HEK293 (cell line): Measurements from ENCODE around the gene MALRD1.

Experiments
- CTCF ChIA-PET: fragments of 350-600 bp; formaldehyde crosslinking; extraction: SDS; loops from one replicate; lab custom pipeline; 2021; ENCODE audit warnings: antibody characterized with exemption; lab: Yijun Ruan, JAX
- POLR2A ChIA-PET: fragments of 300-600 bp; formaldehyde crosslinking; extraction: SDS; loops from one replicate; lab custom pipeline; 2020; ENCODE audit warnings: antibody characterized with exemption, inconsistent platforms; lab: Yijun Ruan, JAX
- H3K27ac ChIP-seq: fragments of 200-500 bp; sonication (Bioruptor generic); 2 replicates; pipeline ENCODE4 v1.5.1; 2014; ENCODE audit warnings: low read depth, low read length, control low read depth, inconsistent platforms; ENCODE audit errors: extremely low read depth
- H3K36me3 ChIP-seq, 2 experiments: fragments of 200-500 bp in 1 of 2; sonication (Bioruptor generic) in 1 of 2; 1 replicate in 1 of 2; 2 replicates in 1 of 2; pipeline ENCODE4 v1.5.1; 2014 to 2017; ENCODE audit warnings: inconsistent platforms in 2 of 2, low read length in 2 of 2; ENCODE audit not compliant: control insufficient read depth in 2 of 2, insufficient read depth in 1 of 2
- H3K4me1 ChIP-seq: fragments of 200-500 bp; sonication (Bioruptor generic); 2 replicates; pipeline ENCODE4 v1.5.1; 2014; ENCODE audit warnings: mild to moderate bottlenecking, low read length, inconsistent platforms; ENCODE audit not compliant: control insufficient read depth, insufficient read depth
- H3K4me3 ChIP-seq: 2 replicates; pipeline ENCODE4 v1.5.1; 2011; ENCODE audit warnings: low read depth, mild to moderate bottlenecking, control low read depth, low read length, moderate library complexity
- H3K9me3 ChIP-seq: fragments of 200-500 bp; sonication (Bioruptor generic); 2 replicates; pipeline ENCODE4 v1.5.1; 2014; ENCODE audit warnings: low read depth, low read length, inconsistent platforms; ENCODE audit not compliant: control insufficient read depth, insufficient read depth
- GLI2 ChIP-seq: fragments of 450-650 bp; formaldehyde crosslinking; IDR thresholded peaks from 2 replicates; pipeline ENCODE4; 2017; ENCODE audit warnings: missing biosample characterization, missing genetic modification characterization, low read depth, borderline replicate concordance
- GLIS1 ChIP-seq: fragments of 450-650 bp; formaldehyde crosslinking; IDR thresholded peaks from 2 replicates; pipeline ENCODE4 v1.5.1; 2016; ENCODE audit warnings: missing biosample characterization, missing genetic modification characterization
- GLIS2 ChIP-seq: fragments of 450-650 bp; formaldehyde crosslinking; IDR thresholded peaks from 2 replicates; pipeline ENCODE4 v1.5.1; 2016; ENCODE audit warnings: missing biosample characterization, missing genetic modification characterization
- HOXD13 ChIP-seq: sonication (generic); formaldehyde crosslinking; IDR thresholded peaks from 2 replicates; pipeline ENCODE4 v1.8.0; 2022; ENCODE audit warnings: missing genetic modification reagents, borderline replicate concordance
- KLF16 ChIP-seq: fragments of 450-650 bp; formaldehyde crosslinking; IDR thresholded peaks from 2 replicates; pipeline ENCODE4 v1.5.1; 2017; ENCODE audit warnings: missing biosample characterization, missing genetic modification characterization
- TCF7L2 ChIP-seq: IDR thresholded peaks from 2 replicates; pipeline ENCODE4 v1.6.1; 2011; ENCODE audit warnings: low read depth, mild to moderate bottlenecking, inconsistent platforms, low read length, moderate library complexity, borderline replicate concordance
- ZBTB1 ChIP-seq: fragments of 450-650 bp; formaldehyde crosslinking; IDR thresholded peaks from 2 replicates; pipeline ENCODE4 v1.5.1; 2016; ENCODE audit warnings: missing biosample characterization, missing genetic modification characterization
- ZFHX2 ChIP-seq: fragments of 450-650 bp; formaldehyde crosslinking; conservative IDR thresholded peaks from 2 replicates; pipeline ENCODE4 v1.5.1; 2016; ENCODE audit warnings: missing biosample characterization, missing genetic modification characterization
- ZNF112 ChIP-seq: fragments of 450-650 bp; formaldehyde crosslinking; IDR thresholded peaks from 2 replicates; pipeline ENCODE4 v1.5.0; 2017; ENCODE audit warnings: missing biosample characterization, missing genetic modification characterization
- ZNF175 ChIP-seq: fragments of 450-650 bp; formaldehyde crosslinking; IDR thresholded peaks from 2 replicates; pipeline ENCODE4 v1.5.1; 2016; ENCODE audit warnings: missing biosample characterization, missing genetic modification characterization
- ZNF202 ChIP-seq: fragments of 450-650 bp; formaldehyde crosslinking; IDR thresholded peaks from 2 replicates; pipeline ENCODE4 v1.5.1; 2016; ENCODE audit warnings: missing biosample characterization, missing genetic modification characterization, borderline replicate concordance
- ZNF221 ChIP-seq: fragments of 450-650 bp; formaldehyde crosslinking; IDR thresholded peaks from 2 replicates; pipeline ENCODE4 v1.5.1; 2017; ENCODE audit warnings: missing biosample characterization, missing genetic modification characterization, borderline replicate concordance
- ZNF324 ChIP-seq: fragments of 450-650 bp; formaldehyde crosslinking; IDR thresholded peaks from 2 replicates; pipeline ENCODE4 v1.5.1; 2016; ENCODE audit warnings: missing biosample characterization, missing genetic modification characterization
- ZNF510 ChIP-seq: fragments of 450-650 bp; formaldehyde crosslinking; IDR thresholded peaks from 2 replicates; pipeline ENCODE4 v1.5.1; 2018; ENCODE audit warnings: mild to moderate bottlenecking, missing genetic modification characterization, missing biosample characterization; ENCODE audit not compliant: insufficient replicate concordance
- ZNF571 ChIP-seq: fragments of 450-650 bp; formaldehyde crosslinking; IDR thresholded peaks from 2 replicates; pipeline ENCODE4 v1.5.0; 2017; ENCODE audit warnings: missing biosample characterization, missing genetic modification characterization
- ZNF610 ChIP-seq: fragments of 450-650 bp; formaldehyde crosslinking; IDR thresholded peaks from 2 replicates; pipeline ENCODE4 v1.5.1; 2016; ENCODE audit warnings: missing biosample characterization, missing genetic modification characterization, borderline replicate concordance
- ZNF623 ChIP-seq: fragments of 450-650 bp; formaldehyde crosslinking; IDR thresholded peaks from 2 replicates; pipeline ENCODE4 v1.5.1; 2016; ENCODE audit warnings: missing biosample characterization, missing genetic modification characterization
- ZSCAN16 ChIP-seq: fragments of 450-650 bp; formaldehyde crosslinking; IDR thresholded peaks from 2 replicates; pipeline ENCODE4 v1.5.1; 2016; ENCODE audit warnings: missing biosample characterization, missing genetic modification characterization
- ZSCAN23 ChIP-seq: fragments of 450-650 bp; formaldehyde crosslinking; IDR thresholded peaks from 2 replicates; pipeline ENCODE4 v1.5.1; 2016; ENCODE audit warnings: missing biosample characterization, missing genetic modification characterization
- TF ChIP-seq, protein P1 (sequence below): fragments of 450-650 bp; formaldehyde crosslinking; IDR thresholded peaks from 2 replicates; pipeline ENCODE4 v1.5.1; 2017; ENCODE audit warnings: missing biosample characterization, missing genetic modification characterization
- TF ChIP-seq, protein P2 (sequence below): fragments of 450-650 bp; formaldehyde crosslinking; IDR thresholded peaks from 2 replicates; pipeline ENCODE4 v1.5.1; 2017; ENCODE audit warnings: missing biosample characterization, mild to moderate bottlenecking, missing genetic modification characterization, moderate library complexity

The MALRD1 gene

DNA sequence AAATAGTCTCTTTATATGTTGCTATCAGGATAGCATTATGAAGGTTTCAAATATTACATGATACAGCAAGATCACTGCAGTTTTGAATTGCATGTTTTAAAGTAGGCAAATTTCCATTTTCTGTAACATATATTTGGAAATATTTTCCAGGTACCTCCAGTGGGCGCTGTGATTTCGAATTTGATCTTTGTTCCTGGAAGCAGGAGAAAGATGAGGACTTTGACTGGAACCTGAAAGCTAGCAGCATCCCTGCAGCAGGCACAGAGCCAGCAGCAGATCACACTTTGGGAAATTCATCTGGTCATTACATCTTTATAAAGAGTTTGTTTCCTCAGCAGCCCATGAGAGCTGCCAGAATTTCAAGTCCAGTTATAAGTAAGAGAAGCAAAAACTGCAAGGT lies 299.0 kb downstream of the MALRD1 start:
- ChIA-PET CTCF (interaction anchor here (0.6 to 1.6 kb wide), 4 partner anchors 10 to 716 kb away, joined by 3 to 5 read pairs (median 3); no protein-coding TSS in a partner anchor), POLR2A (no interaction called here)
- H3K27ac ChIP-seq: no peak overlapping the region
- TF ChIP-seq GLIS1 (no peak), ZNF221 (no peak), ZSCAN23 (tag by site-specific recombination) (no peak)
- H3K4me1 ChIP-seq: no peaks in the 10 kb centered on the region
- H3K4me3 ChIP-seq: no peak overlapping the region
- H3K9me3 ChIP-seq: no peaks in the 10 kb centered on the region
- no peaks in the 10 kb centered on the region for H3K36me3 ChIP-seq

DNA sequence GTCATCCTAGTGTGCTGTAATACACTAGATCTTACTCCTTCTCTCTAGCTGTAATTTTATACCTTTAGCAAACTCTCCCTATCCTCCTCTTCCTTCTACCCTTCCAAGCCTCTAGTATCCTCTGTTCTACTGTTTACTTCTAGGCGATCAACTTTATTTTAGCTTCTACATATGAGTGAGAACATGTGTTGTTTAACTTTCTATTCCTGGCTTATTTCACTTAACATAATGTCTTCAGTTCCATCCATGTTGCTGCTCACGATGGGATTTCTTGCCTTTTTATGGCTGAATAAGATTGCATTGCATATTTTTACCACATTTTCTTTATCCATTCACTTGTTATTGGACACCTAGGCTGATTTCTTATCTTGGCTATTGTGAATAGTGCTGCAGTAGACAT lies 318.6 kb downstream of the MALRD1 start:
- H3K36me3 ChIP-seq: no peaks in the 10 kb centered on the region
- no peak overlapping the region for H3K27ac ChIP-seq
- ChIA-PET CTCF (no interaction called here), POLR2A (no interaction called here)
- TF ChIP-seq HOXD13 (CRISPR knock-in tag): no peak
- no peaks in the 10 kb centered on the region for H3K4me1 ChIP-seq
- H3K4me3 ChIP-seq: no peak overlapping the region
- no peaks in the 10 kb centered on the region for H3K9me3 ChIP-seq

DNA sequence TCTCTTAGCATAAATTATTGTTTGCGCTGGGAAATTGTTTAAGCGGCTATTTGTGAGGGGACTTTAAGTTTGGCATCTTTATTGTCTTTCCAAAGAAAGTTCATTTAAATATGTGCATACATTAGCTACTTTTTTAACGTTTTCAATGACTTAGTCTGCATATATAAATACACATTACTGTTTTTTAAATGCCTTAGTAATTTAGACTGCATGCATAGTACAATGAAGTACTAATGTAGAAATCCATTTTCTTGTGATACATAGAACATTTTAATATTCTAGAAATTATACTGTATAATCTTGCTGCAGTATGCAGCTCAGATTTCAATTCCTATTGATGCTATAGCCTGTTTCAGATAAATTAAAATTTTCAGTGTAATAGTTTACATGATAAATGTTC lies 325.4 kb downstream of the MALRD1 start:
- Histone ChIP-seq H3K4me3 (no peak overlapping the region), H3K9me3 (no peaks in the 10 kb centered on the region), H3K4me1 (no peaks in the 10 kb centered on the region), H3K27ac (no peak overlapping the region), H3K36me3 (no peaks in the 10 kb centered on the region)
- CTCF ChIA-PET: no interaction called here
- POLR2A ChIA-PET: no interaction called here
- TF ChIP-seq TCF7L2 (no peak), ZFHX2 (tag by site-specific recombination) (no peak), ZNF610 (tag by site-specific recombination) (no peak), ZNF571 (no peak)

DNA sequence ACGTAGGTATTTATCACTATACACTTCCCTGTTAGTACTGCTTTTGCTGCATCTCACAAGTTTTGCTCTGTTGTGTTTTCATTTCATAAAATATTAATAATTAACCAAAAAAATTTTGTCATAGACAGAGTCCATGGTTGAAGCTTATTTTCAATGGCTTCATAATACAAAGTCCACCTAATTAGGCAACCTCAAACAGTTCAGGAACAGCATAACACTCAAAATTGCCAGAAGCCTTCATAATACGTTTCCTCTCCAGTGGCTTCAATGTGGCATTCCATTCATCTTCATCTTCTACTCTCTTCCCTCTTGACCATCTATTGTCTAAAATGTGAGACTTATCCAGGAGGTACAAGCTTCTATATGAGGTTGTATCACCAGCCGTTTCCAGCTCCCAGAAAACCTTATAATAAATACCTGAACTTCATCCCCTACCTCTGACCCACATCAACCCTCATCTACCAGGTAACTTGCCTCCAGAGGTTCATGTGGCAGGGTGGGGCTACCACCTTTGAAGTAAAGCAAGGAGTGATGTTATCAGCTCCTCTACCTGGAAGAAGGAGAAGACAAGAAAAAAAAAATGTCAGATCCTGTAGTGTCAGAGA lies 337.3 kb downstream of the MALRD1 start:
- TF ChIP-seq ZBTB1 (tag by site-specific recombination) (no peak), KLF16 (tag by site-specific recombination) (no peak), GLI2 (tag by site-specific recombination) (no peak), ZNF202 (tag by site-specific recombination) (no peak), ZNF623 (tag by site-specific recombination) (no peak), ZNF324 (tag by site-specific recombination) (no peak), ZNF510 (tag by site-specific recombination) (no peak), ZNF175 (tag by site-specific recombination) (no peak), ZNF112 (tag by site-specific recombination) (no peak), GLIS2 (tag by site-specific recombination) (no peak), ZSCAN16 (tag by site-specific recombination) (no peak)
- TF ChIP-seq, protein P1, sequence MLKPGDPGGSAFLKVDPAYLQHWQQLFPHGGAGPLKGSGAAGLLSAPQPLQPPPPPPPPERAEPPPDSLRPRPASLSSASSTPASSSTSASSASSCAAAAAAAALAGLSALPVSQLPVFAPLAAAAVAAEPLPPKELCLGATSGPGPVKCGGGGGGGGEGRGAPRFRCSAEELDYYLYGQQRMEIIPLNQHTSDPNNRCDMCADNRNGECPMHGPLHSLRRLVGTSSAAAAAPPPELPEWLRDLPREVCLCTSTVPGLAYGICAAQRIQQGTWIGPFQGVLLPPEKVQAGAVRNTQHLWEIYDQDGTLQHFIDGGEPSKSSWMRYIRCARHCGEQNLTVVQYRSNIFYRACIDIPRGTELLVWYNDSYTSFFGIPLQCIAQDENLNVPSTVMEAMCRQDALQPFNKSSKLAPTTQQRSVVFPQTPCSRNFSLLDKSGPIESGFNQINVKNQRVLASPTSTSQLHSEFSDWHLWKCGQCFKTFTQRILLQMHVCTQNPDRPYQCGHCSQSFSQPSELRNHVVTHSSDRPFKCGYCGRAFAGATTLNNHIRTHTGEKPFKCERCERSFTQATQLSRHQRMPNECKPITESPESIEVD (tag by site-specific recombination): no peak
- TF ChIP-seq, protein P2, sequence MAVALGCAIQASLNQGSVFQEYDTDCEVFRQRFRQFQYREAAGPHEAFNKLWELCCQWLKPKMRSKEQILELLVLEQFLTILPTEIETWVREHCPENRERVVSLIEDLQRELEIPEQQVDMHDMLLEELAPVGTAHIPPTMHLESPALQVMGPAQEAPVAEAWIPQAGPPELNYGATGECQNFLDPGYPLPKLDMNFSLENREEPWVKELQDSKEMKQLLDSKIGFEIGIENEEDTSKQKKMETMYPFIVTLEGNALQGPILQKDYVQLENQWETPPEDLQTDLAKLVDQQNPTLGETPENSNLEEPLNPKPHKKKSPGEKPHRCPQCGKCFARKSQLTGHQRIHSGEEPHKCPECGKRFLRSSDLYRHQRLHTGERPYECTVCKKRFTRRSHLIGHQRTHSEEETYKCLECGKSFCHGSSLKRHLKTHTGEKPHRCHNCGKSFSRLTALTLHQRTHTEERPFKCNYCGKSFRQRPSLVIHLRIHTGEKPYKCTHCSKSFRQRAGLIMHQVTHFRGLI (tag by site-specific recombination): no peak
- H3K4me1 ChIP-seq: no peaks in the 10 kb centered on the region
- POLR2A ChIA-PET: no interaction called here
- H3K27ac ChIP-seq: no peak overlapping the region
- no peaks in the 10 kb centered on the region for H3K36me3 ChIP-seq
- CTCF ChIA-PET: no interaction called here
- no peak overlapping the region for H3K4me3 ChIP-seq
- H3K9me3 ChIP-seq: no peaks in the 10 kb centered on the region
